Effector CD8-positive, alpha-beta T cell (primary cell): ENCODE results near the gene SAXO2.
"Not testable (repeated sequence)": the region's sequence is repeated elsewhere in the genome, so short reads cannot be mapped to it uniquely, and the experiment has no call there.

Source experiments
- DNase-seq: peaks from one replicate; lab custom pipeline; 2025; lab: John Stamatoyannopoulos, UW

SAXO2 gene

GRCh38 chr15:82333603-82334553 is 71.3 kb downstream of the SAXO2 start:
- not testable (repeated sequence) for DNase-seq
